Thymus (tissue), 11 donors: Measurements from ENCODE around the gene FAM110D. TPM values are rescaled to one million over a fixed set of nuclear protein-coding genes. Genes with fewer than 3 reads are reported as not detected.

ENCODE experiments used
- DNase-seq, 9 donors: peaks; one replicate each; pipeline ENCODE4 v3.0.0-alpha.2; 2013; ENCODE audit warnings: low spot score in 9 of 9, low read depth in 6 of 9, missing footprints in 1 of 9
- H3K27ac ChIP-seq, 2 donors: one replicate each; pipeline ENCODE4 v1.5.1; 2013; ENCODE audit warnings: control low read depth in 1 of 2, low read depth in 1 of 2, low read length in 1 of 2, mild to moderate bottlenecking in 1 of 2, moderate library complexity in 1 of 2
- H3K27me3 ChIP-seq, 2 donors: one replicate each; pipeline ENCODE4 v1.5.1; 2013; ENCODE audit warnings: low read length in 1 of 2; ENCODE audit not compliant: control insufficient read depth in 2 of 2, insufficient read depth in 1 of 2
- H3K36me3 ChIP-seq, 2 donors: one replicate each; pipeline ENCODE4 v1.5.1; 2013; ENCODE audit warnings: low read length in 1 of 2, mild to moderate bottlenecking in 1 of 2, moderate library complexity in 1 of 2; ENCODE audit not compliant: control insufficient read depth in 2 of 2, insufficient read depth in 2 of 2
- H3K4me1 ChIP-seq, 2 donors: one replicate each; pipeline ENCODE4 v1.5.1; 2013; ENCODE audit warnings: low read length in 2 of 2; ENCODE audit not compliant: control insufficient read depth in 2 of 2, insufficient read depth in 2 of 2
- H3K4me3 ChIP-seq, 2 donors: one replicate each; pipeline ENCODE4 v1.5.1; 2013; ENCODE audit warnings: low read length in 2 of 2, control low read depth in 1 of 2, mild to moderate bottlenecking in 1 of 2
- H3K9me3 ChIP-seq, 2 donors: one replicate each; pipeline ENCODE4 v1.5.1; 2013; ENCODE audit warnings: low read length in 1 of 2, mild to moderate bottlenecking in 1 of 2; ENCODE audit not compliant: control insufficient read depth in 2 of 2, insufficient read depth in 1 of 2
- WGBS: extraction: QIAGEN DNeasy Blood & Tissue Kit; methylation state at CpG from one replicate; pipeline ENCODE4 v1.1.7; 2013; 5-methylcytosine and 5-hydroxymethylcytosine counted together
- polyA plus RNA-seq: library from polyadenylated mRNA; stranded (reverse); fragments of 200-250 nt; gene quantifications from one replicate; pipeline ENCODE4 v1.2.3, GENCODE V29; 2013
- total RNA-seq: library from RNA; stranded (reverse); fragments of 120-200 nt; gene quantifications from one replicate; pipeline ENCODE4 v1.2.4, GENCODE V29; 2013
- donor health status: healthy.

Gene FAM110D
- total and polyA plus RNA-seq, 2 donors, result 0.38 to 2.4 TPM

GRCh38 chr1:26159743-26160039, 812 bp downstream of the FAM110D start:
- no peak overlapping the region for H3K4me3 ChIP-seq
- no peaks in the 10 kb centered on the region for H3K36me3 ChIP-seq
- H3K4me1 ChIP-seq, result peaks cover 26 to 58% of the 10 kb centered on the region in 2 donors
- peaks cover 0 to 8% of the 10 kb centered on the region in 2 donors for H3K9me3 ChIP-seq
- no peak for DNase-seq
- H3K27me3 ChIP-seq, result peaks cover 25 to 69% of the 10 kb centered on the region in 2 donors
- WGBS, result 96% methylated on average over 4 of the region's 4 CpGs
- H3K27ac ChIP-seq, result no peak overlapping the region

GRCh38 chr1:26160527-26161414, 1.9 kb downstream of the FAM110D start:
- H3K4me1 ChIP-seq, result peaks cover 15 to 48% of the 10 kb centered on the region in 2 donors
- 82% methylated on average over 18 of the region's 18 CpGs for WGBS
- H3K36me3 ChIP-seq, result no peaks in the 10 kb centered on the region
- no peak overlapping the region for H3K27ac ChIP-seq
- no peak overlapping the region for H3K4me3 ChIP-seq
- peaks cover 27 to 67% of the 10 kb centered on the region in 2 donors for H3K27me3 ChIP-seq
- DNase-seq, result no peak
- peaks cover 0 to 8% of the 10 kb centered on the region in 2 donors for H3K9me3 ChIP-seq

- DNase-seq, result peak in 1 of 9 donors; percentile 66
- H3K9me3 ChIP-seq, result peaks cover 0 to 8% of the 10 kb centered on the region in 2 donors
- H3K4me1 ChIP-seq, result peaks cover 7 to 43% of the 10 kb centered on the region in 2 donors
- H3K27ac ChIP-seq, result no peak overlapping the region
- no peaks in the 10 kb centered on the region for H3K36me3 ChIP-seq
- H3K27me3 ChIP-seq, result peaks cover 27 to 61% of the 10 kb centered on the region in 2 donors
- H3K4me3 ChIP-seq, result peak overlapping the region; percentile 12 to 50
- WGBS, result 4% methylated on average over 98 of the region's 98 CpGs
These were observed 2.7 kb downstream of the FAM110D start for GRCh38 chr1:26161415-26162219.

GRCh38 chr1:26162220-26162709, 3.4 kb downstream of the FAM110D start:
- Histone ChIP-seq H3K36me3 (no peaks in the 10 kb centered on the region), H3K4me1 (peaks cover 11 to 44% of the 10 kb centered on the region in 2 donors), H3K9me3 (peaks cover 0 to 8% of the 10 kb centered on the region in 2 donors), H3K27ac (no peak overlapping the region), H3K4me3 (peak overlapping the region in 1 of 2 donors; percentile 50), H3K27me3 (peaks cover 27 to 59% of the 10 kb centered on the region in 2 donors)
- 27% methylated on average over 21 of the region's 21 CpGs for WGBS
- DNase-seq, result no peak

- Histone ChIP-seq H3K4me3 (no peak overlapping the region), H3K36me3 (no peaks in the 10 kb centered on the region), H3K27ac (no peak overlapping the region), H3K4me1 (peaks cover 11 to 37% of the 10 kb centered on the region in 2 donors), H3K9me3 (peaks cover 0 to 8% of the 10 kb centered on the region in 2 donors), H3K27me3 (peaks cover 27 to 59% of the 10 kb centered on the region in 2 donors)
- DNase-seq, result no peak
- WGBS, result 57% methylated on average over 9 of the region's 9 CpGs
These were observed 4.8 kb downstream of the FAM110D start for GRCh38 chr1:26163684-26164035.

- Histone ChIP-seq H3K36me3 (no peaks in the 10 kb centered on the region), H3K9me3 (peaks cover 0 to 8% of the 10 kb centered on the region in 2 donors), H3K4me3 (peak overlapping the region in 1 of 2 donors; percentile 14), H3K27ac (no peak overlapping the region), H3K4me1 (peaks cover 11 to 36% of the 10 kb centered on the region in 2 donors), H3K27me3 (peaks cover 27 to 61% of the 10 kb centered on the region in 2 donors)
- DNase-seq, result peak in 1 of 9 donors; percentile 53
- WGBS, result 14% methylated on average over 72 of the region's 72 CpGs
These were observed 5.4 kb downstream of the FAM110D start for GRCh38 chr1:26164036-26164860.

GRCh38 chr1:26164861-26165842, 6.3 kb downstream of the FAM110D start:
- Histone ChIP-seq H3K4me3 (no peak overlapping the region), H3K36me3 (no peaks in the 10 kb centered on the region), H3K4me1 (peaks cover 12 to 44% of the 10 kb centered on the region in 2 donors), H3K9me3 (peaks cover 0 to 8% of the 10 kb centered on the region in 2 donors), H3K27me3 (peaks cover 27 to 67% of the 10 kb centered on the region in 2 donors), H3K27ac (no peak overlapping the region)
- WGBS, result 81% methylated on average over 19 of the region's 19 CpGs
- no peak for DNase-seq
